Keratinocyte (primary cell): Measurements from ENCODE around the gene MX2.

Experiments
- CTCF ChIP-seq, 3 experiments: IDR thresholded peaks in 1 of 3; conservative IDR thresholded peaks in 1 of 3; optimal IDR thresholded peaks in 1 of 3; 2 replicates in 2 of 3; 3 replicates in 1 of 3; pipeline versions ENCODE3 to v1.5.1; 2011; ENCODE audit warnings: low read length in 3 of 3, mild to moderate bottlenecking in 3 of 3, moderate library complexity in 2 of 3, control low read depth in 1 of 3, inconsistent platforms in 1 of 3; ENCODE audit not compliant: insufficient read depth in 2 of 3; ENCODE audit errors: extremely low read depth in 1 of 3
- EZH2 ChIP-seq: IDR thresholded peaks from one replicate; pipeline ENCODE4 v1.6.1; 2012; ENCODE audit warnings: inconsistent platforms, mild to moderate bottlenecking, low read length, moderate library complexity

- no peak for TF ChIP-seq CTCF (optimal IDR thresholded peaks at IDR 0.05 in 1 of 3, IDR thresholded peaks at IDR 0.05 in 1 of 3, conservative IDR thresholded peaks at IDR 0.05 in 1 of 3; ENCODE audit: extremely low read depth in 1 of 3, insufficient read depth in 2 of 3, low read length in 3 of 3)
- TF ChIP-seq EZH2, result no peak
Measured at GRCh38 chr21:41438425-41439113, 76.7 kb downstream of the MX2 start.
